LHCN-M2 (cell line): Measurements from ENCODE around the gene NUDC. TPM values are rescaled to one million over a fixed set of nuclear protein-coding genes. Genes with fewer than 3 reads are reported as not detected.
A peak's percentile ranks its signal among the peaks of the same experiment; 100 is the strongest.
"Not testable (repeated sequence)": the region's sequence is repeated elsewhere in the genome, so short reads cannot be mapped to it uniquely, and the experiment has no call there.

Source experiments
- DNase-seq: peaks from one replicate; pipeline ENCODE4 v3.0.0-alpha.2; 2012; ENCODE audit warnings: low read depth
- total RNA-seq: library from RNA; depleted of rRNA; stranded (reverse); fragments of >200 nt; gene quantifications from 2 replicates; pipeline ENCODE4 v1.2.3, GENCODE V29; 2014; rRNA removed

The NUDC gene
- total RNA-seq, 1 experiment from 2014 or later = 71.5 TPM

DNA sequence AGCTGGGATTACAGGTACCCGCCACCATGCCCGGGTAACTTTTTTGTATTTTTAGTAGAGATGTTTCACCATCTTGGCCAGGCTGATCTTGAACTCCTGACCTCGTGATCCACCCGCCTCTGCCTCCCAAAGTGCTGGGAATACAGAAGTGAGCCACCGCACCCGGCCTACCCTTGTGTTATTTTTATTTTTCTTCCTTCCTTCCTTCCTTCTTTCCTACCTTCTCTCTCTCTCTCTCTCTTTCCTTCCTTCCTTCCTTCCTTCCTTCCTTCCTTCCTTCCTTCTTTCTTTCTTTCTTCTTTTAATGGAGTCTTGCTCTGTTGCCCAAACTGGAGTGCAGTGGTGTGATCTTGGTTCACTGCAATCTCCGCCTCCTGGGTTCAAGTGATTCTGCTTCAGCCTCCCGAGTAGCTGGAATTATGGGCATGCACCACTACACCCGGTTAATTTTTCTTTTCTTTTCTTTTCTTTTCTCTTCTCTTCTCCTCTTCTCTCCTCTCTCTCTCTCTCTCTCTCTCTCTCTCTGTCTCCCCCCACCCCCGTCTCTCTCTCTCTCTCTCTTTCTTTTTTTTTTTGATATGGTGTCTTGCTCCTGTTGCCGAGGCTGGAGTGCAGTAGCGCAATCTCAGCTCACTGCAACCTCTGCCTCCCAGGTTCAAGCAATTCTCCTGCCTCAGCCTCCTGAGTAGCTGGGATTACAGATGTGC lies 68.0 kb downstream of the NUDC start:
- DNase-seq = not testable (repeated sequence)

DNA sequence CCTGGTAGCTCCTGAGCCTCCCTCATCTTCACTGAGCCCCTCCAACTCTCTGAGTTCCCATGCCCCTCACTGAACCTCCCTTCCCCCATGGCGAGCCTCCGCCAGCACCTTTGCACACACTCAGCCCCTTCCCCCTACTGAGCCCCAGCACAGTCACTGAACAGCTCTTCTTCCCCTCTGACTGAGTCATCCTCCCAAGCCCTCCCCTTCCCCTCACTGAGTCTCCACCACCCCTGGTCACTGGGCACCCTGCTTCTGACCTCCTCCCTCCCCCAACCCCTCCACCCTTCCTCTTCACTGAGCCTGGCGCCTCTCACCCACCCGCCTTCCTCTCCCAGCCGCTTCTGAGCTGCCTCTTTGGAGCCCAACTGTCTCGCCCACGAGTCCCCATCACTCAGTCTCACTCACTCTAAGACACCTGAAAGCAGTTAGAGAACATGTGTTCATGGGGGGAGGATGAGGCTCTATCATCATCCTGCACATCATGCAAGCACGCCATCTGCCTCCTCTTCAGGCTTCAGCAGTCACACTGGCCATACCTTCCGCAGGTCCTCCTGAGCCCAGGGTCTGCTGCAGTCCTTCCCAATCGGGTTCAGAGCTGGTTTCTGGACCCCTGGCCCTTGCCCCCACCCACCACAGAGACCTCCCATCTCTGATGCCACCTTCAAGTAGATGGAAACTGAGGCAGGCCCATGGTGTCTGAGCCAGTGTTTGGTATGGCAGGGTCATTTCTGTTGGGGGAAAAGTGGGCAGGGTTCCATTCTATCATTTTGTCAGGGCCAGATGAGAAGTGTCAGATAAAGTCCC lies 70.0 kb downstream of the NUDC start:
- DNase-seq = no peak

GRCh38 chr1:26993237-26994019 lies 71.9 kb downstream of the NUDC start, which contains the start of gene TRNP1:
Gene TRNP1, plus strand, starts transcription at chr1:26993692. Its CDS starts 95 bp downstream, at chr1:26993787.
- DNase-seq = peak; percentile 62

GRCh38 chr1:26994020-26994786 lies 72.7 kb downstream of the NUDC start:
- no peak for DNase-seq

GRCh38 chr1:26994787-26995517 lies 73.4 kb downstream of the NUDC start:
- DNase-seq = no peak

GRCh38 chr1:26996024-26996423 lies 74.5 kb downstream of the NUDC start:
- DNase-seq = no peak

Other genes starting within 250 kb of the NUDC start
- gene ARID1A, start 225.7 kb upstream of the NUDC start, total RNA-seq = 18.7 and 21.6 TPM in 2 replicates
- gene PIGV, start 133.8 kb upstream of the NUDC start, total RNA-seq = 17.7 and 20.8 TPM in 2 replicates
- 10.4 and 13.0 TPM in 2 replicates for gene ZDHHC18, start 95.1 kb upstream of the NUDC start, total RNA-seq
- gene SFN, start 58.6 kb upstream of the NUDC start, total RNA-seq = not detected in 2 replicates
- 10.1 and 12.2 TPM in 2 replicates for gene GPN2, start 31.5 kb upstream of the NUDC start, total RNA-seq
- 5.6 and 5.9 TPM in 2 replicates for gene GPATCH3, start 21.3 kb upstream of the NUDC start, total RNA-seq
- not detected in 2 replicates for gene NR0B2, start 7.8 kb upstream of the NUDC start, total RNA-seq
- gene KDF1, start 38.7 kb downstream of the NUDC start, total RNA-seq = not detected in 2 replicates
- gene TRNP1, start 71.9 kb downstream of the NUDC start, total RNA-seq = 22.4 and 27.0 TPM in 2 replicates
- 3.3 and 3.6 TPM in 2 replicates for gene TENT5B, start 91.1 kb downstream of the NUDC start, total RNA-seq
- 14.9 and 16.7 TPM in 2 replicates for gene SLC9A1, start 233.4 kb downstream of the NUDC start, total RNA-seq